GM19397 (cell line): ENCODE results near the gene MAU2.
A peak's percentile ranks its signal among the peaks of the same experiment; 100 is the strongest.
"Not testable (repeated sequence)": the region's sequence is repeated elsewhere in the genome, so short reads cannot be mapped to it uniquely, and the experiment has no call there.

ENCODE experiments used
- ATAC-seq: cut with Tn5 transposase; IDR thresholded peaks from one replicate; pipeline ENCODE4 v1.9.1; 2021; ENCODE audit warnings: mild to moderate bottlenecking, moderate library complexity; ENCODE audit not compliant: unreplicated experiment

MAU2 gene

DNA sequence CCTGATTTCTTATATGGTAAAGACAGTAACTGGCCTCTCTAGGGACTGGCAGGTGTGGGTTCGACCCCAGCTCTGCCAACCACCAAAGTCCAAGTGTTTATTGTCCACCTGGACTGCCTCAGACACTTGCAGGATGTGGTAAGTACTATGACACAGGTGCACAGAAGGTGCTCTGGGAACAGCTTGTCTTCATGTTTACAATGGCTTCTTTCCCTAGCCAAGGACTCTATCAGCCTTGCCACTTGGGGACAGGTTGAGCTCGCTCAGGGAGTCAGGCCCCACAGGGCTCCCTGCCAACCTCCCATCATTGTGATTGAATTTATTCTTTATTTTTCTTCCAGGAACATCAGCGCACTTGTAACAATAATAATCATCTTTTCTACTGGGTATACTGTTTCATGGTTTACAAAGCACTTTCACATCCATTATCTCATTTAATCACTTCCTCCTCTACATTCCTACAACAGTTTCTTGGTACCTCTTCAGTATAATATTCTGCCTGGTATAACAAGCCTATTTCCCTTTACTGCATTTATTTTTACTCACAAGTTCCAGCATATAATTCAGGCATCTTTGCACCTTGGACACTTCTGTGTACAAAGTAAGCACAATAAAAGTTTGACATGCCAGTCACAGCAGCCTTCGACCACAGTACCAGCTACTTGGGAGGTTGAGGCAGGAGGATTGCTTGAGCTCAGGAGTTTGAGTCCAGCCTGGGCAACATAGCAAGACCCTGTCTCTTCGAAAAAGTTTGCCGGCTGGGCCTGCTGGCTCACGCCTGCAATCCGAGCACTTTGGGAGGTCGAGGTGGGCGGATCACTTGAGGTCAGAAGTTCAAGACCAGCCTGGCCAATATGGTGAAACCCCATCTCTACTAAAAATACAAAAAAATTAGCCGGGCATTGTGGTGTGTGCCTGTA lies 60.6 kb downstream of the MAU2 start:
- no peak for ATAC-seq

DNA sequence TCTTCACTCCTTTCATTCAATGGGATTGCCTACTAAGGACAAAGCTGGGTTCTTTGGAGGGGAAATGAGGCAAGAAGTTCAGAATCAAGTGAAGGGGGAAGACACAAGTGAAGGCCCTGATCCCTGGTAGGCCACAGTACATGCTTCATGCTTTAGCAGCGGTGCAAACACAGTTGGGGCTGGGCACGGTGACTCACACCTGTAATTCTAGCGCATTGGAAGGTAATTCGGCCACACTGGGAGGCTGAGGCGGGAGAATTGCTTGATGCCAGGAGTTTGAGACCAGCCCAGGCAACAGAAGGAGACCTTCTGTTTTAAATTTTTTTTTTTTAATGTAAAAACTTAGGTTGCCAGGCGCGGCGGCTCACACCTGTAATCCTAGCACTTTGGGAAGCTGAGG lies 61.5 kb downstream of the MAU2 start:
- no peak for ATAC-seq

DNA sequence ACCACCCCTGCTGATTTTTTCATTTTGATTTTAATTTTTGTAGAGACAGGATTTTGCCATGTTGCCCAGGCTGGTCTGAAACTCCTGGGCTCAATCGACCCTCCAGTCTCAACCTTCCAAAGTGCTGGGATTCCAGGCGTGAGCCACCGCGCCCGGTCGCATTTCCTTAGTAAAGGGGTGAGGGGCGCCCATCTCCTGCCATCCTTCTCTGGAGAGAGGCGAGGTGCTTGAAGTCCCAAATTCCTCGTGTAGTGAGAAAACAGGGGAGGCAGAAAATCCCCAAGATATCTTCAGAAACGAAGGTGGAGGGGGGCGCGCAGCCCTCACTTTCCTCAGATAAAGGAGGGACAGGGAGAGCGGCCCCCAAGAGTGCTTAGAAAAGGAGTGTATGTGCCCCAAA lies 63.9 kb downstream of the MAU2 start:
- no peak for ATAC-seq

DNA sequence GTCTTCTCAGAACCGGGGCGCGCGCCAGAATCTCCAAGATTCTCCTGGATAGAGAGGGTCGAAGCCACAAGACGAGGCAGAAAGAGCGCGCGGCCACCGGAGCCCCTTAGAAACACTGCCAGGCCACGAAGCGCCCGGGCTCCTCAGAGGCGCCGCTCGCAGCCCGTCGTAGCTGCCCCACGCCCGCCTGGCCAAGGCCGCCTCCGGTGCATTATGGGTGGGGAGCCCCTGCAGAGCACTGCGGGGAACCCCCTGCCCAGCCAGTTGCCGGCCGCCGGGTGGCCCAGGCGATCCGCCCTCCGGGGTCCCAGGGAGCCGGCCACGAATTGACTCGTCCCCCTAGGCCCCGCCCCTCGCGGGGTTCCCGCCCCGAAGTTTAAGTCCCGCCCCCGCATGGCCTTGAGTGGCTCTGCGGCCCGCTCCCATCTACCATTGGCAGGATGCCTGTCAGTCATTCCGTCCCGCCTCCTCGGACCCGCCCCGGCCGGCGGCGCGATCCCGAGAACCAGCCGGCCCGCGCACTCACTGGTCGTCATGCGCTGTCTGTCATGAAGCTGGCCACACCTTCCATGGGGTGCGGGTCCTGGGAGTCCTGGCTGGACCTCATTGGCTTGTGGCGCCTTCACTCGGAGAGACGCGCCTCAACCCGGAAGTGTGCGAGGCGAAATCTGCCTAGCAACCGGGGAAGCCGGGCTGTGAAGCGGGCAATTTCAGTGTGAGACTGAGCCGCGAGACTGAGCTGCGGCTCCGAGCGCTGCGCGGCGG lies 64.7 kb downstream of the MAU2 start:
- peak; percentile 90 for ATAC-seq

DNA sequence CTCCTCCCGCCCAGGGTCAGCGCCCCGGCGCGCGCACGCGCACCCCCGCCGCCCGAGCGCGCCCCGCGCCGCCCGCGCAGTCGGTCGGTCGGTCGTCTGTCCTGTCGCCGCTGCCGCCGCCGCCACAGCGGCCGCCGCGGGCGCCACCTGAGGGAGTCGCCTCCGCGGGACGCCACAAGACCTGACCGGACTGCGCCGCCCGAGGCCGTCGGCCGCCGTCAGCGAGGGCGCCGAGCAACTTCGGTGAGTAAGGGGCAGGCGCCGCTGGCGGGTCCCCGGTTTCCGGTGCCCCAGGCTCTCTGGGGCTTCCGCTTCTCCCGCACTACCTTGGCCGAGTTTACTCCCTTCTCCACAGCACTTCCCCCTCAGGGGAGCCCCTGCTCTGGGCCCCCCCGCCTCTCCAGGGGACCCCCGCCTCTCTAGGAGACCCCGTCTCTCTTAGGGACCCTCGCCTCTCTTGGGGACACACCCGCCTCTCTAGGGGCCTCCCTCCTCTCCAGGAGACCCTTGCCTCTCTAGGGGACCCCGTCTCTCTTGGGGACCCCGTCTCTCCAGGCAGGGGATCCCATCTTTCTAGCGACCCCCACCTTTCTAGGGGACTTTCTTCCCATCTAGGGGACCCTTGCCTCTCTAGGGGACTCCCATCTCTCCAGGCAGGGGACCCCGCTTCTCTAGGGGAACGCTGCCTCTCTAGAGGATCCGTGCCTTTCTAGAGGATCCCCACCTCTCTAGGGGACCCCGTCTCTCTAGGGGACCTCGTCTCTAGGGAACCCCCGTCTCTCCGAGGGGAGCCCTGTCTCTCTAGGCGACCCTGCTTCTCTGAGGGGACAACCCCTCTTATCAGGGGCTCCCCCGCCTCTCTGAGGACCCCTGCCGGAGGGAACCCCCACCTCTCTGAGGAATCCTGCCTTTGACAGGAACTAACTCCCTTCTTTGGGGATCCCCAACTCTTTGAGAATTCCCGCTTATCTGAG lies 65.6 kb downstream of the MAU2 start:
- ATAC-seq = no peak

DNA sequence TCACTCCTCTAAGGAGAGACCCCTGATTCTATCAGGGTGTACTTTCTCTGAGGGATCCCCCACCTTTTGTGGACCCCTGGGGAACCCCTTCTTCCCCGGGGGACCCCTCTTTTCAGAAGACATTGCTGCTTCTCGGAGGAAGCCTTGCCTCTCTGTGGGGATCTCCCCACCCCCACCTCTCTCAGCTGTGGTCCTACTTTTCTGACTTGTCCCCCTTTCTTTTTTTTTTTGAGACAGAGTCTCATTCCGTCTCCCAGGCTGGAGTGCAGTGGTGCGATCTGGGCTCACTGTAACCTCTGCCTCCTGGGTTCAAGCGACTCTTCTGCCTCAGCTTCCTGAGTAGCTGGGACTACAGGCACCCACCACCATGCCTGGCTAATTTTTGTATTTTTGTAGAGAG lies 66.5 kb downstream of the MAU2 start:
- ATAC-seq = no peak

DNA sequence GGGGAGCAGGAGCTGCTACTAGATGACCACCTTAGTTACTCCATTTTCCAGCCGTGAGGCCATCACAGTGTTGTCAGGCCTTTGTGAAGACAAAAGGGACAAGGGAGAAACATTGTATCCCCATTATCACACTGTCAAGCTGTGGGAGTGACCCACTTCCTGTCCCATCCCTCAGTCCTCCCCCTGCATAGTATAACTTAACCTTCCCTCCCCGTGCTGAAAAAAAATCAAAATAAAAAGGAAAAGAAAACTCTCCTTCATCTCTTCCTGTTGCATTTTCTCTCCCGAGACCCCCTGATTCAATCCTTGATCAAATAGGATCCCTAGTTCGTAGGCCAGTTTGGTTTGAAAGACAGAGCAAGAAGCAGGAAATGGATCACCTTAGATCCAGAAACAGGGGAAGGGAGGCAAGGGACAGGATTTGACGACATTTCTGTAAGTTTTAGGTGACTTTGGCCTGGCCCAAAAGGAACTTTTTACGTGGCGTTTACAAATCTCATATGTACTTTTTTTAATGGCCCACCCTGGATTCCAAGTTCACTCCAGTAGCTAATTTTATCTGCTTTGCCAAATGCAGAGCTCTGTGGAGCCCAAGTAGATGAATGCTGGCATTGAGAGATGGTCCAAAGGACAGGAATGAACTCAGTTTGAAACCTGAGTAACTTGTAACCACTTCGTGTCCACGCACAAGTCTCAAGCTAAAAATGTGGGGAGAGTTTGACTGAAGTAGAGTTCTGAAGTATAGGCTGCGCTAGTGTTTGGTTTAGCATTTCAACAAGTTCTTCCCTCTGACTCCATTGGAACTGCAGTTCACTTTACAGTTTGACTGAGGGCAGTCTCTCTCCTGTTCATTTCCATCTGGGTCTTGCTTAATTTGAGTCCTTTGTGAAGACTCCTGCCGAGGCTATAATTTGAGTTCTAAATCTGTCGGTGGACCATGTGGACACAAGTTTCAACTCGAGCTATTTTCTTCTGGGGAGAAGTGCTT lies 68.2 kb downstream of the MAU2 start:
- ATAC-seq = no peak

DNA sequence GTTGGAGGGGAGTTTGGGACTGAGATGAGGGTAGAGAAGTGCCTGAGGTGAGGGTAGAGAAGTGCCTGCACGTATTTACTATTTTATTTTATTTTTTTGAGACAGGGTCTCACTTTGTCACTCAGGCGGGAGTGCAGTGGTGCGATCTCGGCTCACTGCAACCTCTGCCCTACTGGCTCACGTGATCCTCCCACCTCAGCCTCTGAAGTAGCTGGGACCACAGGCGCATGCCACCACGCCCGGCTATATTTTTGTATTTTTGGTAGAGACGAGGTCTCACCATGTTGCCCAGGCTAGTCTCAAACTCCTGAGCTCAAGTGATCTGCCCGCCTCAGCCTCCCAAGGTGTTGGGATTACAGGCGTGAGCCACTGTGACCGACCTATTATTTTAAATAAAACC lies 69.1 kb downstream of the MAU2 start:
- ATAC-seq = not testable (repeated sequence)

DNA sequence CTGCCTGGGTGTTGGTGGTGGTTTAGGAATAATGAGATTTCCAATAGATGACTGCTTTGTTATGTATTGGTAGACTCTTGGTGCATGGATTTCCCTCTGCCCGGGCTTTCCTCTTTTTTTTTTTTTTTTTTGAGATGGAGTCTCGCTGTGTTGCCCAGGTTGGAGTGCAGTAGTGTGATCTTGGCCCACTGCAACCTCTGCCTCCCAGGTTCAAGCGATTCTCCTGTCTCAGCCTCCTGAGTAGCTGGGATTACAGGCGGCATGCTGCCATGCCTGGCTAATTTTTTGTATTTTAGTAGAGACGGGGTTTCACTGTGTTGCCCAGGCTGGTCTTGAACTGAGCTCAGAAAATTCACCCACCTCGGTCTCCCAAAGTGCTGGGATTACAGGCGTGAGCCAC lies 73.7 kb downstream of the MAU2 start:
- not testable (repeated sequence) for ATAC-seq

DNA sequence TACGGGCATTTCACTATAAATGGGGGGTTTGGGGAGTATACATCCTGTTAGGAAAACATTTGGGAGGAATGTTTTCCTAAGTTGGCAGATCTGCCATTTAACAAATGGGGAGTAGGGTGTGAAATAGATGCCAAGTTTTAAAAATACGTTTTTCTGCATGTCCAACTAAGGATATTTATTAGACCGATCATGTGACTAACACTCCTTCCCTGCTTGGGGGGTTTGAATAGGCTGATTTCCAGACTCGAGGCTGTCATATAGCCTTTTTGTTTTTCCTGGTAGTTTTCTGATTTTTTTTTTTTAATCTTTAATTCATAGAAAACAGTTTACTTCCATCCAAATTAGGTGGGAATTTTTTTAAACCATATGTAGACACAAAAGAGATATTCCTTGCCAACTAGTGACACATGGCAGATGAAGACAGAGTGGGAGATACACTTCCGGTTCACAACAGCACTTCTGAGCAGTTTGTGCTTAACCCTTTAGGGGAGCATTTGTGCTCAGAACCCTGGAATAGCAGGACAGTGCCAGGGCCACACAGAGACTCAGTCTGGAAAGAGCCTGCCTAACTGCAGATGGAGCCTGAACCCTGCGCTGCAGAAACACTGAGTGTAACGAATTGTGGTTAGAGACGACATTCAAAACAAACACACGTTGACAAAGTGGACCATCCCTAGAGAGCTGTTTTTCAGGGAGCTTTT lies 79.3 kb downstream of the MAU2 start:
- ATAC-seq = no peak

DNA sequence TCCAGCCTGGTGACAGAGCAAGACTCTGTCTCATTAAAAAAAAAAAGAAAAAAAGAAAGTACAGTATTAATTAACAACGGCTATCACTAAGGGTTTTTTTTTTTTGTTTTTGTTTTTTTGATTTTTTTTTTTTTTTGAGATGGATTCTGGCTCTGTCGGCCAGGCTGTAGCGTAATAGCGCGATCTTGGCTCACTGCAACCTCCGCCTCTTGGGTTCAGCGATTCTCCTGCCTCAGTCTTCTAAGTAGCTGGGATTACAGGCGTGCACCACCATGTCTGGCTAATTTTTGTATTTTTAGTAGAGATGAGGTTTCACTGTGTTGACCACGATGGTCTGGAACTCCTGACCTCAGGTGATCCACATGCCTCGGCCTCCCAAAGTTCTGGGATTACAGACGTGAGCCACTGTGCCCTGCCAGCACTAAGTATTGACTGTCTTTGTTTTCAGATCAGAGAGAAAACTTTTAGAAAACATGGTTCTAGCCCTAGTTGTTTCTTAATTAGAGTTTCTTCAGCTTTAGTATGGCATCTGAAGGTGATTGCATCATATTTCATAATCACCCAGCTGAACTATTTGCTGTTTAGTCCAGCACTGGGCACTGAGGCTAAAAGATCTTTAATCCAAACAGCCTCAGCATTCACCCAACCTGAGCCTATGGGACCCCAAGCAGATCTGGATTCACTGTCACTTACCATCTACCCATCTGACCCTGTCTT lies 82.2 kb downstream of the MAU2 start:
- ATAC-seq = no peak

DNA sequence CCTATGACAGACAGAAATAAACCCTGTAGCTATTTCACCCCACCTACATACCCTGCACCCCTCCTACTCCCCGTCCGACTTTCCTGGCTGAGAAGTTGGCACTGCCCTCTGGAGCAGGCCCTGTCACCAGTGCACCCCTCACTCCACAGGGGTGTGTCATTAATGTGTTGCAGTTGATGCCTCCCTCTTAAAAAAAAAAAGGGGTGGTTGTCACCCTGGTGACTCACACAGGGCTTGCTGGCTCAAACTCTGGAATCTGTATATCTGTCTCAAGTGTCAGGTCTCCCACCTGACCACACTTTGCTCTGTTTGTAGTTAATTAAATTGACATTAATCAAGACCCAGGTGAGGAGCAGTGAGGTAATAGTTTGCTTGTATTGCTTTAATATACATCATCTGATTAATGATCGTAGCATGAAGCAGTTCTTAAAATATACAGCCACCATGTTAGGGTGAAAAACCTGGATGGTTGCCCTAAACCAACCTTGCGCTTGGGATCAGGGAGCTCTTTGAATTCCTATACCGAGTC lies 82.8 kb downstream of the MAU2 start:
- no peak for ATAC-seq

DNA sequence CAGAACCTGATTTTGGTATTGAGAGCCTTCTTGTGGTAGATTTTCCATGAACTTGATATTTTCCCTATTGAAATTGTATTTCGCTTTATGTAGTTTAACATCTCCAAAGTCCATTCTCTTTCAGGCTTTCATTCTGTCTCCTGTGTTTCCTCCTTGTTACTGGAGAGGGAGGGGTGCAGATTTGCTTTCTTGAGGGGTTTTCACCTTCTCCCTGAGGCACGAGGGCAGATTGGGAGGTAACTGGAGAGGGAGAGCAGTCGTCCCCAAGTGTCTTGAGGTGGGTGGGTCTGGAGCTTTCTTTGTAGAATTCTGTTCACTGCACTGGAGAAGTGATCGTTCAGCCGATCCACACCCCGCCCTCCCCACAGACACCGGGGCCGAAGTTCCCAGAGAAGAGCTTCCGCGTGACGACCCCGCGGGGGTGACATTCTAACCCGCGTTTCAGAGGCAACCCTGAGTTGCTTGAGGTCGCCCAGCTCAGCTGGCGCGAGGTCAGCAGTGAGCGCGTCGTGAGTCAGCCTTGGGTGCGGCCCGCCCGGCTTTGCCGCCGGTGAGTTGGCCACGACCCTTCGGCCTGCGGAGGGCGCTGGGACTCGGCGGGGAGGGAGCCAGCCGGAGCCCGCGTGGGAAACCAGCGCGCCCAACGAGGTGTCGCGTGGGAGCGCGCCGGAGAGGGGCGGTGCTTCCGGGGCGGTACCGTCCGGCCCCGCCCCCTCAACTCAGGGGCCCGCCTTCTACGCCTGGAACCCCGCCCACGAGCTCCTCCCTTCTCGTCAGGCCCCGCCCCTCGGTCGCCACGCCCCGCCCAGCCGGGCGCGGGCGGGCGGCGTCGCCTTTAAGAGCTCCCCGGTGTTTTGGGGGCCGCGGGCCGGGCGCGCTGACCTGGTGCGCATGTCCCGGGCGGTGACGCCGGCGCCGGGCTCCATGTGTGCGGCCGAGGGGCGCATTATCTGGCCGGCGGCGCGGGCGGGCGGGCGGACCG lies 84.5 kb downstream of the MAU2 start, which contains the start of gene GATAD2A:
GATAD2A (plus strand) TSS at position 797 of the 982 bp plus-strand sequence. CDS start 59,671 bp downstream, outside the sequence.
- peak; percentile 81 for ATAC-seq

DNA sequence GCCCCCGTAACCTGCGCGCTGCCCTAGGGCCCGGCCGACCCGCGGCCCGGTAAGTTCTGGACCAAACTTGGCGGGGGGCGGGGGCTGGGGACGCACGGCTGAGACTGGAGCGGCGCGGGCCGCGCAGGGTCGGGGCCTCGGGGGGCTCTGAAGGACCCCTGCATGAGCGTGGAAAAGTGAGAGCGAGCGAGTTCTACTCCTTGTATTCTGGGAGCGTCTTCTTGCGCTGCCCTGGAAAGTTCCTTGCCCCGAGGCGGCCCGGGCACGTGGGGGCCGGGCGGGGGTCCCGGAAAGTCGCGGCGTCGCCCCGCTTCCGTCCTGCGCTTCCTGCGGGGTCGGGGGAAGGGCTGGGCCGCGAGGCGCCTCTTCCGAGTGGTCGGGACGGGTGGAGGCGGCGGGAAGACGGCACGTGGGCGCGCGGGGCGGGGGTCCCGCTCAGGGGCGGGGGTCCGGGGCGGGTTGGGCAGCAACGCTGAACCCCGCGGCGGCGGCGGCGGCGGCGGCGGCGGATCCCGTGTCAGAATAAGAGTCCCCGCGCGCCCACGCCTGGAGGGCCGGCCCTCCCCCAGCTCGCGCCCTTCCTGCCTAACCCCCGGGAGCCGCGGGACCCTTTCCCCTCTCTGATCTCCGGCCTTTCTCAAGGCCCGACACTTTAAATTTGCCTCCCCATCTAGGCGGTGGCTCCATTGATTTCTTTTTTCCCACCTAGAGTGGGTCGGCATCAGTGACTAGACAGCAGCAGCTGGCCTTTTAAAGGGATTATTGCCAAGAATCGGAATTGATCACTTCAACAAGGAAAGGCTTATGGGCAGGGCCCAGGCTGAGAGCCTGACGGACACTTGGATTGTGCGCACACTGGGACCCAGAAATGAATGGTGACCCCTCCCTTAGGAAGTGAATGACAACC lies 85.6 kb downstream of the MAU2 start:
- peak; percentile 11 for ATAC-seq

DNA sequence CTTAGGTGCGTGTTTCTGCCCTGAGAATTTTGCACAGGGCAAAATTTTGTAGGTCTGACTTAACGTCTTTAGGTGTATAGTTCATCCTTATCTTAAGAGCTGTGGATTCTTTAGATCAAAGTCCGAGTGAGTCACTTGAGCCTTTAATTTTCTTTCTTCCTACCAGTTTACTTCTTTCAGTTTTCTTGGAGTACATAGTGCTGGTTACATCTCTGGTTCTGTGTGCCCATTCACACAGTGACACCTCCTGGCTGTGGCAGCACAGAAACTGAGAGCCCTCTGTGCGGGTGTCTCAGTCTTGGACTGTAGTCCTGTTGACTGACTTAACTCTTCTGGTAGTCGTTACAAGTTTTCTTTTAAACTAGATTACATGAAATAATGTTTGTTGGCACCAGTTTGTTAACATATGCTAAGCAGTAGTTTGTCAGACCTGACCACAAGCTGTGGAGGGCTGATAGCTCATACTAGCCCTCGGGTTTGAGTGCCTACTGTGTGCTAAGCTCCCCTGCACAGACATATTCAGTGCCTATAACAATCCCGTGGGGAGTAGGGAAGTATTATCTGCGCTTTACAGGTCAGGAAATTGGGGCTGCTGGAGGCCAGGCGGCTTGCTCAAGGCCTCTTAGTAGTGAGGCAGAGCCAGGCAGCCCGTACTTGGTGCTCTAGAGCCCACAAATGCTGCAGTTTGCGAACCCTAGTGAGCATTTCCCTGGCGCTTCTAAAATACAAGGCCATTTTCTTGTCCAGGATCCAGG lies 86.4 kb downstream of the MAU2 start:
- peak; percentile 0 for ATAC-seq
